Inflammatory macrophage treated with lipopolysaccharide for 1 hour (primary cell): ENCODE results near the gene FABP3.

Source experiments
- DNase-seq, 2 donors: peaks; one replicate each; pipeline ENCODE4 v3.0.0-alpha.2; 2020 to 2022

Gene FABP3

DNA sequence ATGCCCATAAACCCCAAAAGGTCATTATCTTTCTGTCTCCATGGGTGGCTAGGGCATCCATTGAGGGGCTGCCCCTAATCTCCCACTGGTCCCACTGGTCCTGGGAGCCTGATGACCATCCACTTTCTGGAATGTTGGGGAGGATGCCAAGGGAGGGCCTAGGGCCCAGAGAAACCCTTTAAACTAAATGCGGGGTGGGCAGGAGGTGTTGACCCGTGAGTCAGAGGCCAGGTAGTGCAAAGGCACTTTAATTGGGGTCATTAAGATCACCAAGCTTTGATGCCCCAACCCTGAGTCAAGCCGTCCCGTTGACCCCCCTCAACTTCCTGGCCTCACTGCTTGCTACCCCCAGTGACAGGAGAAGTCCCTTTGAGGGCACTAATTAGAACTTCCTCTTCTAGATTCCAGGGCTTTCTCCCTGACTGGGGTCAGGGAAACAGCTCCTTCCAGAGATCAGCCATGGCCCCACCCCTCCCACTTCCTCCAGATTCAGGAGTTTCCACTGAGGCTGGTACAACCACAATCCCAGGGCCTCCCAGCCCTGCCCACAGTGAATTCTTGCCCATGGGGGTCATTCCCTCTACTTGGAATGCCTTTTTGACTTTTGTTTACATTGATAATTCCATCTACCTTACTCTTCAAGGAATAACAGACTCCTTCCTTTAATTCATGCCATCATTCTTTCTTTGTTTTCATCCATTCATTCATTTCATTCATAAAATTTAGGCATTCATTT, 24.7 kb upstream of the FABP3 start:
- peak in 1 of 2 donors; percentile 7 for DNase-seq

DNA sequence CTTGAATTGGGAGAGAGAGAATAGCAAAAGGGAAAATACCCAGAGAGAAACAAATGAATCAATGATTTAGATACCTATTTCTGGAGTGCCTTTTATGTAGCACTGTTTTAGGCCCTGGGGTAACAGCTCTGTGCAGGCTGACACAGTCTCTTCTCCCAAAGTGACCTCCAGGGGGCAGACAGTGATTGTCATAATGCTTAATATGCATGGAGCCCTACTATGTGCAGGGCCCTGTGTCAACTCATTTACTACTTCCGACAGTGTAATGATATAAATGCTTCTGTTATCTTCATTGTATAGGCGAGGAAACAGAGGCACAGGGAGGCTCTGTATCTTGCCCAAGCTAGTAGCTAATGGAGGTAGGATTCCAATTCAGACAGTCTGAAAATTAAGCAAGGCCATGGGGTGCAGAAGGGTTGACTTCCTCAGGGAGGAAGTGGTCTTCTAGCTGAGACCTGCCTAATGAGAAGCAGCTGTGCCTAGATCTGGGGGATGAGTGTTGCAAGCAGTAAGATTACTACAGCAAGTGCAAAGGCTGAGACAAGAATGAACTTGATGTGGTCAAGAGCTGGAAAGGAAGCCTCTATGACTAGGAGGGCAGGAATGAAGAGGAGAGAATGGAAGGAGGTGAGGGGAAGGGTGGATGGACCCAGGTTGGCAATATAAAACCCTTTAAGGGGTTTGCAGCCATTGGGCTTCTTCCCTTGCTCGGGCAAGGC, 23.9 kb upstream of the FABP3 start:
- peak in 1 of 2 donors; percentile 45 for DNase-seq

DNA sequence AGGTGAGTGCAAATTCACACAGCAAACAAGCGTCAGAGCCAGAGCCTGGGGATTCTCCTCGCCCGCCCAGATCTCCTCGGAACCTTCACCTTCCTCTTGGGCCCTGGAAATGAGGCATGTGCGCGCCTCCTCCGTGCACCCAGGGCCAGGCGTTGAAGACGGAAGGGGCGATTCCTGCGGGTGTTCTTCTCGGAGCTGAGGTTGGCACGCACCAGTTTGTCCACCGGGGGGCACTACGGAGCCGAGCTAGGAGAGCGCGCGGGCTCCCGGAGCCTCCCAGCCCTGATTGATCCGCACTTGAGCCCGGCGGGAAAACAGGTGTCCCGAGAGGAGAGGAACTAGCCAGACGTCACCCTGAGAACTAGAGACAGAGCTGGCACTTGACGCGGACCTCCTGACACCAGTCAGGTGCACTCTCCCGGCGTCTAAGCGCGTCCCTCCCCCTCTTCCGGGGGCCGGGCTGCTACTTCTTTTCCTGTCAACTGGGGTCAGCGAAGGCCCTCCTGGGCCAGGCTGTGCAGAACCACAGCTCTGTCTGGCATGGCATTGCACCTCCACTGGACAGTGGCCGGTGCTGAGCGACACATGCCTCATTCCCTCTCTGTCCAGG, 21.8 kb upstream of the FABP3 start:
- peak; percentile 78 to 93 for DNase-seq

DNA sequence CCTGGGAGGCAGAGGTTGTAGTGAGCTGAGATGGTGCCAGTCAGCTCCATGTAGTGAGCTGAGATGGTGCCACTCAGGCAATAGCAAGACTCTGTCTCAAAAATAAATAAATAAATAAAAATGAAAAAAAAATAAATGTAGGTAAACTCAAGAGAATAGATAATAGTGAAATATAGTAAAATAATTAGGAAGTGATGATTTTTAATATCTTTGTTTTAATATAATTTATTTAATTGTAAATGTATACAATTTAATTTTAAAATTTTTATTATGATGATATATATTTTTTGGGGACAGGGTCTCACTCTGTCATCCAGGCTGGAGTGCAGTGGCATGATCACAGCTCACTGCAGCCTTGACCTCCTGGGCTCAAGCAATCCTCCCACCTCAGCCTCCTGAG, 20.6 kb upstream of the FABP3 start:
- DNase-seq: no peak

DNA sequence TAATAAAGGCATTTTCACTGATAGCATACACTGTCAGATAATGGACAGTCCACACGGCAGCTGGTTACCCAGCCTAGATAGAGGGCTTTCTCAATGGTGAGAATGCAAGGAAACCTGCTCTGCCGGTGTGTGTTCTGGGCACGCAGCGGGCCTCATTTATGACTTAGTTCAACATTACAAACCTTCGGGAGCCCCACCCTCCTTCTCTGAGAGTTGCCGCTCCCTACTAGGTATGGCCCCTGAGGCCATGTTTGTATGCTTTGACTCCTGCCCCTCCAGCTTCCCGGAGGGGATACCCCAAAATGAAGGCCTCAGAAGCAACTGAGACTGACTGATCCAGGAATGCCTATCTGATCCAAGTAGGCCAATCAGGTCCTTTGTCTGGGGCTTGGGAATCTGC, 17.2 kb upstream of the FABP3 start:
- DNase-seq: no peak

DNA sequence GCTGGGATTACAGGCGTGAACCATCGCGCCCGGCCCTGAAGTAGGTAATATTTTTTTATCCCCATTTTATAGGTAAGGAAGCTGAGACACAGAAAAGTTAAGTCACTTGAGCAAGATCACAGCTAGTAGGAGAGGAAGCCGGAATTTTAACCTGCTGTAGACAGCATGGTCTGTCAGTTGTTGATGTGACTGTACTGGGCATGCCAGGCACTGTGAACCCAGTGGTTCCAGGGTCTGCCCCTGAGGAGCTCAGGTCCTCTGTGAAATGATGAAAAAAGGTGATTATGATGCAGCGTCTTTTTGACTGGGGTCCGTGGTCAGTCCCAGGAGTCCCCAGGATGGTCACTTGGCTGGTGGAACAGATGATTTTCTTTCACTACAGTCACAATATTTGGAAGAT, 16.7 kb upstream of the FABP3 start:
- DNase-seq: no peak

DNA sequence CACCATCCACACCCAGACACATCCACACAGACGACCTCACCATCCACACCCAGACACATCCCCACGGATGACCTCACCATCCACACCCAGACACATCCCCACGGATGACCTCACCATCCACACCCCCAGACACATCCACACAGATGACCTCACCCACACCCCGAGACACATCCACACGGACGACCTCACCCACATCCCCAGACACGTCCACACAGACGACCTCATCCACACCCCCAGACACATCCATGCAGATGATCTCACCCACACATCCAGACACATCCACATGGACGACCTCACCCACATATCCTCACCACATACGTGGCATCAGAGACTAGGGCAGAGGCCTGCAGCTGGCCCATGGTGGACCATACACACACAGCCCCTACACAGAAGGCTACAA, 14.7 kb upstream of the FABP3 start:
- peak; percentile 37 to 56 for DNase-seq

DNA sequence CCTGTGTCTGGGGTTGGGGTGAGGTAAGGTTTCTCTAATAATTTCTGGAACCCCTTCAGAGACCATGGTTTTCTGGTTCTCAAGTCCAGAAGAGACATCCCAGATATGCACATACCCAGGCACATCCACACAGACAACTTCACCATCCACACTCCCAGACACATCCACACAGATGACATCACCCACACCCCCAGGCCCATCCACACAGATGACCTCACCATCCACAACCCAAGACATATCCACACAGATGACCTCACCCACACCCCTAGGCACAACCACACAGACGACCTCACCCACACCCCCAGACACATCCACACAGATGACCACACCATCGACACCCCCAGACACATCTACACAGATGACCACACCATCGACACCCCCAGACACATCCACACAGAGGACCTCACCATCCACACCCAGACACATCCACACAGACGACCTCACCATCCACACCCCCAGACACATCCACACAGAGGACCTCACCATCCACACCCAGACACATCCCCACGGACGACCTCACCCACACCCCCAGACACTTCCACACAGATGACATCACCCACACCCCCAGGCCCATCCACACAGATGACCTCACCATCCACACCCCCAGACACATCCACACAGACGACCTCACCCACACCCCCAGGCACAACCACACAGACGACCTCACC, 13.8 kb upstream of the FABP3 start:
- DNase-seq: peak in 1 of 2 donors; percentile 23

DNA sequence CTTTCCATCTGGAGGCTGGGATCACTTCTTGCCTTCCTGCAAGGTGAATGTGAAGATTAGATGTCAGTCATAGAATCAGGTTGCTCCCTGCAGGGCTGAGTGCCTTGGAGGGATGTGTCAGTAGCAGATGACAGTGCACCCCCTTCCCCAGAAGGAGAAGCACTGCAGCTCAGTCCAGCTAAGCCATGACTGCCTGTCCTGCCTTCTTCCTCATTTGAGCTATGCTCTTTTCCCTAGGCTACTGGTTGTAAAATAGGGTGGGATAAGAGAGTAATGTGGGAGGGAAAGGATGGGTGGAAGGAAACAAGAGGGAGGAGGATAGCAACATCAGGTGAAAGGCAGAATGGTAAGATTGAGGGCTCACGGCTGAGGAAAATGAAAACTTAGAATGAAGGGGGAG, 11.1 kb upstream of the FABP3 start:
- DNase-seq: peak; percentile 39 to 60

DNA sequence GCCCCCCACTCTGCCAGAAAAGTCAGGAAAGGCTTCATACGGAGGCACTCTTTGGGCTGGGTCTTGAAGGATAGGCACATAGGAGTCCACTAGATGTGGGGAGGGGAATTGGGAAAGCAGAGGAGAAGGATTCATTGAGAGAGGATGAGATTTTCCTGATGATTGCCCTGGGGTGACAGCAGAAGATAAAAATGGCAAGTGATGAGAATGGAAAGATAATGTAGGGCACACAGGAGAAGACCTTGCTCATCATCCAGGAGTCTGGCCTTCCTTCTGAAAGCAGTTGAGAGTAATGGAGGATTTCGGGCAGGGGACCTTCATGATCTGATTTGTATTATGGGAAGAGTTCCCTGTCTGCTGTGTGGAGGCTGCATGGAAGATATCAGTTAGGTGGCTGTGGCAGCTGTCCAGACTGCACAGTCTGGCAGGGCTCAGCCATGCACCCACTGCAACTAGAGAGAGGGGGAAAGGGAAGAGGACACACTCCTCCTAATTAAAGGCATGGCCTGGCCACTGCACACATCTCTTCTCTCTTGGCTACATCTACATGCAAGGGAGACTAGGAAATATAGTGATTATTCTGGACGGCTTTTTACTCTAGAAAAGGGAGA, 9.6 kb upstream of the FABP3 start:
- no peak for DNase-seq

DNA sequence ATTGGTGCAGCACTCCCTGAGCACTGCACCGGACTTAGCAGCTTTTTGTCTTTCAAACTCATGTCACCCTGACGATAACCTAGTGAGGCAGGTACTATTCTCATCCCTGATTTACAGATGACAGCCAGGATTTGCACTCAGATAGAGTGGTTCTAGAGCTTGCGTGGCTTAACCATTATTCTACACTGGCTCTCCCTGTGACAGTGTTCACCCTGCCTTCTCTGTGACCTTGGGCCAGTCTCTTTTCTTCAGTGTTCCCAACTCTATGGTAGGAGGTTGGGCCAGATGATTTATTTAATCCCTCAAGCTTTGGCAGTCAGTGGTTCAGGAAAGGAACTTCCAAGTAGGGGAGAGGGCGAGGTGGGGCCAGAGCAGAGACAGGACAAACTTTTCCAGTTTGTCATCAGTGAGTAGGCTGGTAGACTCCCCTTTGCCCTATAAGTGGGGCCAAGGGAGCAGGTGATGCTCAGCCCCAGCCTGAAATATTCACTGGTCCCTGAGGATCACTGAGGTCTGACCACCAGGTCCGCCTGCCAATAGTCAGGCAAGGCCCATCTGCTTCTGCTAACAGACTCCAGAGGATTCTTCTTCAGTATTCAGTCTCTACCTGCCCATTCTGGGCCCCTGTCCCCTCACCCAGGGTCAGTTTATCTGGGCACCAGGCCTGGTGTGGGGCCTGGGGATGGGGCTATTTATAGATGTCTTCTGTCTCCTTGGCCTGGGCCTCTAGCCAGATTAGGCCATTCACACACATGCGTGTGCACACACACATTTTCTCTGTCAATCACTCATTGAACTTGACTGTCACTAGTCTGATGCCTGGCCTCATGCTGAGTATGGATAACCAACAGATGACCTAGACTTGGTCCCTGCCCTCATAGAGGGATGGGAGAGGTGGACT, 8.8 kb upstream of the FABP3 start:
- no peak for DNase-seq

DNA sequence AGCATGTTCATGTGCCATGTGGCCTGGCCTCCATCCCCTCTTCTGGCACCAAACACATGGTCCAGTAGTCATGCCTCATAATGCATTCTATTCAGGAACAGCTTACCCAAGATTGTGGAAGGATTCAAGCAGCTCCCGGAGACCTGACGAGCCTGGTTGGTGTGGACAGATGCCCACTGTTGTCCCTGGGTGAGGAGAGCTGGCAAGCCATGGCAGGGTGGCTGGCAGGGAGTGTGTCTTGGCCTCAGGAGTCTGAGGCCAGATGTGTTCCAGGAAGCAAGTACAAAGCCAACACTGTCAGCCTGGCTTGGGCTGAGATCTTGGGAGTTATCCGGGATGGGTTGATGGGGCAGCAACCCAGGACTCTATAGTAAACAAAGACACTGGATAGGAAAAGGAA, 7.3 kb upstream of the FABP3 start:
- no peak for DNase-seq

DNA sequence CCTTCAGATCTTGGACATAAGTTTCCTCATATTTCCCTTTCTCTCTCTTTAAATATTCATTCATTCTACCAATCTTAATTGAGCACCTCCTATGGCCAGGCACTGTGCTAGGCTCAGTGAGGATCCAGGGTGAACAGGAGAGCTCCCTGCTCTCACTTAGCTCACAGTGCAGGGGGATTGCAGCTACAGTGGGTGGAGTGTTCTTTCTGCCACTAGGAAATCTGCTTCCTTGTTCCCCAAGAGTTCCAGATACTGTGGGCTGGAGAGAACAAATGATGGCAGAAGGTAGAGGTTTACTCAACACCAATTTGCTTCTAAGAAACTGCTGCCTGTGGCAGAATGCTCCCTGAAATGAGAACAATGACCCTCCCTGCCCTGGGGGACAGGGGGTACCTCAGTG, 5.1 kb upstream of the FABP3 start:
- no peak for DNase-seq

DNA sequence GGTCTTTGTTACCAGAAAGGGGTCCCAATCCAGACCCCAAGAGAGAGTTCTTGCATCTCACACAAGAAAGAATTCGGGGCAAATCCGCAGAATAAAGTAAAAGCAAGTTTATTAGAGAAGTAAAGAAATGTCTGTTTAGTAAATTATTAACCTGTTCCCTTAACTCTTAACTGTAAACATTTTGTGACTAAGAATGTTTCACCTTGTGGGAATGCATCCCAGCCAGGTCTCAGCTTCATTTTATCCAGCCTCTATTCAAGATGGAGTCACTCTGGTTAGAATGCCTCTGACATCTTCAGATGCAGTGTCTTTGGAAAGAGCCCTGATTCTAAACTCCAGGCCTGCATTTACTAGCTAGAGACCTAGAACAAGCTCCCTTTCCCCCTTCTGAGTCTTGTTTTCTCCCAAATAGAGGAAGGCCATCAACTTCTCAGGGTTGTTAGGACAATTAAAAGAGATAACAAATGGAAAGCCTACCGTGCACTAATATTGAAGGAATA, 4.5 kb upstream of the FABP3 start:
- no peak for DNase-seq

DNA sequence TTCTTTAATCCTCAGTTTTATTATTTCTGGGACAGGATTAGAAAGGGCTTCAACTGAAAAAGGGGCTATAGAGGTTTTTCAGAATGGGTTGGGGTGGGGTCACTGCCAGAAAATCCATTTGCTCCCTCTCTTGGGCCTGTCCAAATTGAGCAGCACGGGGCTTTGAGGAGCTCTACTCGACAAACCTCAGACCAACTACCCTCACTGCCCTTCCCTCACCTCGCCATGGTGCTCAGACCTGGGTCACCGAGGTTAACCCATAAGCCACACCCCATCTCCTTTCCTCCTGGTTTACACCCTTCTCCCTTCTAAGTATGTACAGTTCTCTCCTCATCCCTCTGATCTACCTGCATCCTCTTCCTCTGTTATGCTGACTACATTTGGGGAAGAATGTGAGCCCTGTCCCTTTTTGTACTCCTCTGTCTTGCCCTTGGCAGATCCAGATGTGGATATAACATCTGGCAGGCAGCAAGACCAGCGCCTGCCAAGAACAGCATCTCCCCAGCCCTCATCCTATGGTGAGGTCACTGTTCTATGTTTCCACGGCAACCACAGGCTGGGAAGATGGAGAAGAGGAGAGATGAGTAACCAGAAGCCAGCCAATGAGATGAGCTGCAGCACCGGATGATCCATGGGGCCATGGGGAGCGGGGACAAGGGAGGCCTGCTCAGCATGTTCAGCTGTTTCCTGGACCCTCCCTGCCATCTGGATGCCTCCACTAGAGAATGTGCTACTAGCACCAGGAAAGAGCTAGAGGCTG, 3.7 kb upstream of the FABP3 start:
- no peak for DNase-seq

DNA sequence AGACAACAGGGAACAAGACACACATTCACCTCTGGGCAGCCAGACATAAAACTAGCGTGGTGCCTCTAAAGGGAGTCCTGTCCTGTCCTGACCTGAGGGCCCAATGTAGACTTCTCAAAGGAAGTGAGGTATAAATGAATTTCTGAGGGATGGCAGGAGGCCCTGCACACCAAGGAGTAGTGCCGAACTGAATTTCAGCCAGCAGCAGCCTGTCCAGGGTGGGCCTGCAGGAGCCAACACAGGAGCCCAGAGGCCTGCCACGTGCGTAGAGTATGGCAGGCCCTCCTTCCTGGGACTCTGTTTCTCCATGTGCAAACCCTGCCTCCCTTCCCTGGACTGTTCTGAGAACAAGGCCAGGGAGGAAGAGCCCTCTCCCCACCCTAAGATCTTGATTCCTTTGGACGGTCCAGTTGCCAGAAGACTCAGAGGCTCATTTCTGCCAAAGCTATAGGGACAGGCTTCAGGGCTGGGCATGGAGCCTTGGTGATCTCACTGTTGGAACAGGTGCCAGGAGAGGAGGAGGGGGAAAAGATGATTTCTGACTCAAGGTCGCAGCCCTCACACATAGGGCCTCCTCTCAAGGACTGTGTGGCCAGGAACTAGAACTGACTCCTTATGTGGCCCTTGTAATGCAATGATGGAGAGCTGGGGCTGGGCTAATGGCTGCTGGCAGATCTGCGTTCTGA, 1.8 kb upstream of the FABP3 start:
- no peak for DNase-seq

DNA sequence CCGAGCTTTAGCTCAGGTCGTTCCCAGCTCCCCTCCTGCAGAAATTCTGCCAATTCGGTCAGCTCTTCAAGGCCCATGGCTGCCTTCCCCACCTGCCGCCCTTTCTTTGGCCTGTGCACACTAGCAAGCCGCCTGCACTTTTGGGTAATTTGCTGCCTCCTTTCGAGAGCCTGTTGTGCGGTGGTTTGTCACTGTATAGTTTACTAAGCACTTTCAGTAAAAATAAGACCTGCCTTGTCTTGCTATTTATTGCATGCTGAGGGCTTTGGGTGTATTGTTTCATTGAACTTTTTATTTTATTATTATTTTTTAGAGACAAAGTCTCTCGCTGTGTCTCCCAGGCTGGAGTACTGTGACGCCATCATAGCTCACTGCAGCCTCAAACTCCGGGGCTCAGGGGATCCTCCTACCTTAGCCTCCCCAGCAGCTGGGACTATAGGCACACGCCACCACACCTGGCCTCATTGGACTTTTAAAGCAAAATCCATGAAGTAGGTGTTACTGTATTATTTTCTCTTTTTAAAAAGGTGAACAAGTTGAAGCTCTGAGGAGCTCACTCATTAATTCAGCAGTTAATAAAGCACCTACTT, 1.1 kb upstream of the FABP3 start:
- DNase-seq: no peak

DNA sequence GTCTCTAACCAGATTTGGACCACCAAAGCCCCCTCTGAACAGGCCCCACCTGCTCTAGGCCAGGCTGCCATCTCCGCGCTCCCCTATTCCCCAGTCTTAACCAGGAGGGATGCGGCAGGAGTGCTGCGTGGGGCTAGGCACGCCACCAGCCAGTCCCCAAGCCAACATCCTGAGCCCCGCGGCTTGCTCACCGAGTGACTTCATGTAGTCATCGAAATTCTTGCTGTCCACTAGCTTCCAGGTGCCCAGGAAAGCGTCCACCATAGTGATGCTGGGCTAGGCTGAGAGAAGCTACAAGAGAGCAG, 173 bp downstream of the FABP3 start:
- no peak for DNase-seq

DNA sequence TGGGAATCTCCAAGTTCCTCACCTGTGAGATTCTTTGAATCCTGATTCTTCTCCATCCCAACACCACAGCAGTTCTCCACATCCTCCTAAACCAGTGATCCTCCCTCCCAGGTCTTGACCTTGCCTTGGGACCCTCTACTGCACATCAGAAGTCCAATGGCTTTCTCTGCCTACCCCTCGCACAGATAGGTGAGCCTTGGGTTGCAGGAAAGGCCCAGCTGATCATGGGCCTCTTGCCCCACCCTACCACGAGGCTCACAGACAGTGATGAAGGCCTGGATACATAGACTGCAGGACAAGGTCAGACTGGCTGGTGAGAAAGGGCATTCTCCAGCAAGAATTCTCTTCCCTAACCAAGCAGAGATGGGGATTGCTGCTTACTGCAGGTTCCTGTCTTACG, 825 bp downstream of the FABP3 start:
- DNase-seq: no peak
